ENCODE results near the gene LIPM.

GRCh38 chr10:88764110-88764509 lies 38.4 kb upstream of the LIPM start:
- TF ChIP-seq CTCF (IDR thresholded peaks at IDR 0.05; ENCODE audit: borderline replicate concordance, extremely low read depth, low read length, poor library complexity, severe bottlenecking), result no peak
- no peak for TF ChIP-seq EZH2 (IDR thresholded peaks at IDR 0.05; ENCODE audit: borderline replicate concordance, low read depth, low read length, severe bottlenecking)
